Heart left ventricle (tissue), 16 donors: Measurements from ENCODE around the gene ADAM19. TPM values are rescaled to one million over a fixed set of nuclear protein-coding genes. Genes with fewer than 3 reads are reported as not detected.

Source experiments
- ATAC-seq, 4 donors: fragments of 200-7000 bp; cut with Tn5 transposase; one replicate each; pipeline ENCODE4 v1.9.1; 2020 to 2022; ENCODE audit warnings: moderate library complexity in 4 of 4, mild to moderate bottlenecking in 3 of 4, moderate number of reproducible peaks in 1 of 4
- DNase-seq, 5 donors: peaks; one replicate each; pipeline ENCODE4 v3.0.0-alpha.2; 2020
- H3K27ac ChIP-seq, 12 donors: fragments of 200-600 bp; sonication (generic) in 4 of 12; one replicate each; pipeline versions ENCODE4 v1.5.0 to v1.8.0; 2016 to 2022; ENCODE audit warnings: mild to moderate bottlenecking in 2 of 12
- H3K27me3 ChIP-seq, 9 donors: fragments of 200-600 bp; sonication (generic) in 2 of 9; one replicate each; pipeline versions ENCODE4 v1.5.1 to v1.8.0; 2016 to 2022; ENCODE audit warnings: mild to moderate bottlenecking in 3 of 9
- H3K36me3 ChIP-seq, 9 donors: fragments of 200-600 bp; sonication (generic) in 2 of 9; one replicate each; pipeline versions ENCODE4 v1.5.0 to v1.8.0; 2018 to 2022; ENCODE audit warnings: mild to moderate bottlenecking in 2 of 9
- H3K4me1 ChIP-seq, 12 donors: fragments of 200-600 bp; sonication (generic) in 4 of 12; one replicate each; pipeline versions ENCODE4 v1.5.0 to v1.8.0; 2016 to 2022; ENCODE audit warnings: mild to moderate bottlenecking in 3 of 12
- H3K4me3 ChIP-seq, 12 donors: fragments of 200-600 bp; sonication (generic) in 4 of 12; one replicate each; pipeline versions ENCODE4 v1.5.0 to v1.8.0; 2017 to 2022; ENCODE audit warnings: mild to moderate bottlenecking in 9 of 12, moderate library complexity in 4 of 12
- H3K9me3 ChIP-seq, 12 donors: fragments of 200-600 bp; sonication (generic) in 4 of 12; one replicate each; pipeline versions ENCODE4 v1.5.0 to v1.8.0; 2016 to 2022; ENCODE audit warnings: mild to moderate bottlenecking in 1 of 12
- POLR2A ChIP-seq, 2 donors: fragments of 450-650 bp; IDR thresholded peaks; one replicate each; pipeline ENCODE4 v1.6.1; 2017; ENCODE audit warnings: antibody characterized with exemption in 2 of 2, mild to moderate bottlenecking in 2 of 2, moderate library complexity in 2 of 2
- WGBS, 4 donors: extraction: QIAGEN DNeasy Blood & Tissue Kit in 2 of 4; methylation state at CpG; one replicate each; pipeline versions ENCODE4 v1.1.5 to v1.1.7; 2013 to 2018; 5-methylcytosine and 5-hydroxymethylcytosine counted together
- intact Hi-C, 10 donors: fragments of 100-400 bp; cut with DNase I; formaldehyde crosslinking; loops; one replicate each; pipeline versions ENCODE4 v1.11.1 to v1.14.2; 2022
- polyA plus RNA-seq, 2 donors: library from polyadenylated mRNA; stranded (reverse); fragments of 200-250 nt; gene quantifications; one replicate each; pipeline ENCODE4 v1.2.3, GENCODE V29; 2013
- total RNA-seq, 9 donors: library from RNA; depleted of rRNA in 2 of 9; stranded (reverse); fragments of >200 nt in 2 of 9; fragmentation: NEBNext Ultra II Directional in 3 of 9; extraction: Animal tissue kit (Norgen Biotek cat#: 25700) in 3 of 9; gene quantifications; one replicate each; pipeline versions ENCODE4 v1.1.0 to v1.2.4, GENCODE V29; 2016 to 2023
- TF ChIP-seq, protein P1 (sequence below), 12 donors: fragments of 200-600 bp; sonication (generic) in 4 of 12; IDR thresholded peaks; one replicate each; pipeline versions ENCODE4 v1.5.0 to v1.8.0; 2018 to 2022; ENCODE audit warnings: antibody characterized with exemption in 12 of 12, mild to moderate bottlenecking in 5 of 12
- donor health status: ischemic (EF 13 %, LVEDD 7.1; RV severe dilation, severe dysfunction).
- donor health status: healthy with polysubstance abuse.
- donor health status: DM: no; HTN: yes; CAD: no.
- donor health status: DM: no; HTN: no; CAD: no.
- donor health status: ischemic (EF 25% LVEDD 6.9; RV normal size, moderate dysfunction).
- donor health status: ischemic (EF 25% LVEDD 5.7; RV mildly dilated, moderate dysfunction).
- donor health status: healthy.
- donor health status: DM: yes; HTN: yes; CAD: no.
- donor health status: ischemic (EF 35%, LVEDD 5.7; RV mildly dilated, moderate dysfunction).
- donor health status: nonischemic (EF 11% LVEDD 7.7; RV severe dilation, severe dysfunction).
- donor health status: DM: yes; HTN: yes; CAD: no.
- donor health status: PGD.
- donor health status: ischemic (EF 29% LVEDD 5.4; RV normal size, mild dysfunction).
- donor health status: nonischemic (EF 23%, LVEDD 6.1; RV moderate dilation, normal function).

ADAM19 gene
- total and polyA plus RNA-seq, 11 donors: 6.5 to 47.6 (median 19.0) TPM

- no peak for DNase-seq
- H3K4me1 ChIP-seq: peaks cover 0 to 31% (median 14%) of the 10 kb centered on the region in 12 donors
- intact Hi-C loops: loop anchor here in 3 of 10 donors (5.0 to 10.0 kb wide), 5 partner anchors 61 to 139 kb away; no protein-coding TSS in a partner anchor
- TF ChIP-seq, protein P1, sequence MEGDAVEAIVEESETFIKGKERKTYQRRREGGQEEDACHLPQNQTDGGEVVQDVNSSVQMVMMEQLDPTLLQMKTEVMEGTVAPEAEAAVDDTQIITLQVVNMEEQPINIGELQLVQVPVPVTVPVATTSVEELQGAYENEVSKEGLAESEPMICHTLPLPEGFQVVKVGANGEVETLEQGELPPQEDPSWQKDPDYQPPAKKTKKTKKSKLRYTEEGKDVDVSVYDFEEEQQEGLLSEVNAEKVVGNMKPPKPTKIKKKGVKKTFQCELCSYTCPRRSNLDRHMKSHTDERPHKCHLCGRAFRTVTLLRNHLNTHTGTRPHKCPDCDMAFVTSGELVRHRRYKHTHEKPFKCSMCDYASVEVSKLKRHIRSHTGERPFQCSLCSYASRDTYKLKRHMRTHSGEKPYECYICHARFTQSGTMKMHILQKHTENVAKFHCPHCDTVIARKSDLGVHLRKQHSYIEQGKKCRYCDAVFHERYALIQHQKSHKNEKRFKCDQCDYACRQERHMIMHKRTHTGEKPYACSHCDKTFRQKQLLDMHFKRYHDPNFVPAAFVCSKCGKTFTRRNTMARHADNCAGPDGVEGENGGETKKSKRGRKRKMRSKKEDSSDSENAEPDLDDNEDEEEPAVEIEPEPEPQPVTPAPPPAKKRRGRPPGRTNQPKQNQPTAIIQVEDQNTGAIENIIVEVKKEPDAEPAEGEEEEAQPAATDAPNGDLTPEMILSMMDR (IDR thresholded peaks at IDR 0.05): no peak
- TF ChIP-seq POLR2A (IDR thresholded peaks at IDR 0.05): no peak
- WGBS, 4 donors: 83 to 88% (median 87%) methylated on average over 6 of the region's 6 CpGs
- H3K4me3 ChIP-seq: no peak overlapping the region
- H3K36me3 ChIP-seq: no peaks in the 10 kb centered on the region
- no peak overlapping the region for H3K27ac ChIP-seq
- no peaks in the 10 kb centered on the region for H3K9me3 ChIP-seq
- no peak for ATAC-seq
- H3K27me3 ChIP-seq: peaks cover 0 to 14% (median 0%) of the 10 kb centered on the region in 9 donors
Measured at GRCh38 chr5:157578079-157578780, 2.7 kb upstream of the ADAM19 start.

GRCh38 chr5:157576678-157577077 lies 1.1 kb upstream of the ADAM19 start:
- WGBS, 4 donors: 82 to 97% (median 88%) methylated on average over 4 of the region's 4 CpGs
- H3K4me3 ChIP-seq: no peak overlapping the region
- ATAC-seq: no peak
- no peaks in the 10 kb centered on the region for H3K36me3 ChIP-seq
- peaks cover 0 to 14% (median 0%) of the 10 kb centered on the region in 9 donors for H3K27me3 ChIP-seq
- TF ChIP-seq POLR2A (IDR thresholded peaks at IDR 0.05): no peak
- no peak for DNase-seq
- peak overlapping the region in 1 of 12 donors; percentile 93 for H3K27ac ChIP-seq
- H3K9me3 ChIP-seq: no peaks in the 10 kb centered on the region
- H3K4me1 ChIP-seq: peaks cover 0 to 41% (median 15%) of the 10 kb centered on the region in 12 donors
- intact Hi-C loops: loop anchor here in 3 of 10 donors (5.0 to 10.0 kb wide), 5 partner anchors 59 to 141 kb away; no protein-coding TSS in a partner anchor

- Histone ChIP-seq H3K4me1 (peaks cover 0 to 58% (median 28%) of the 10 kb centered on the region in 12 donors), H3K27ac (peak overlapping the region in 11 of 12 donors; percentile 82 to 93 (median 87)), H3K9me3 (no peaks in the 10 kb centered on the region), H3K27me3 (peaks cover 0 to 14% (median 0%) of the 10 kb centered on the region in 9 donors), H3K36me3 (peaks cover 0 to 13% (median 5%) of the 10 kb centered on the region in 9 donors), H3K4me3 (peak overlapping the region; percentile 59 to 94 (median 86))
- TF ChIP-seq, protein P1 (IDR thresholded peaks at IDR 0.05): no peak
- no peak for TF ChIP-seq POLR2A (IDR thresholded peaks at IDR 0.05)
- peak; percentile 42 to 77 (median 57) for DNase-seq
- intact Hi-C loops: loop anchor here in 5 of 10 donors (2.0 to 10.0 kb wide), 7 partner anchors 57 to 143 kb away; no protein-coding TSS in a partner anchor
- peak; percentile 32 to 52 (median 42) for ATAC-seq
- WGBS, 4 donors: 3 to 4% (median 3%) methylated on average over 38 to 61 of the region's 61 CpGs
Measured at GRCh38 chr5:157574456-157575380, 857 bp downstream of the ADAM19 start.

DNA sequence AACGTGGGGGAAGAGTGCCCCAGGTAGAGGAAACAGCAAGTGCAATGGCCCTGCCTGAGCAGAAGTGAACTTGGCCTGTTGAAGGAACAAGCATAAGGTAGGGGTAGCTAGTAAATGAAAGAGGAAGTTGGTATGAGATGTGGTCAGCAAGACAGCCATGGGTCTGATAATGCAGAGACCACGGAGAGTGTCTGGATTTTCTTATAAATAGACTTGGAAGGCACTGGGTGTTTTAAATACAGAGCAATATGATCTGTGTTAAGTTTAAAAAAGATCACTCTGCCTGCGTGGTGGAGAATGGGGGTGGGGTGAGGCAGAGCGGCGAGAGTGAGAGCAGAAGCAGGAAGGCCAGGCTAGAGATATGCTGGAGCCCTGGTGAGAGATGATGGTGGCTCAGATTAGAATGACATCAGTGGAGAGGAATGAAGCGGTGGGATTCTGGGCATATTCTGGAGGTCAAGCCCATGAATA lies 4.2 kb downstream of the ADAM19 start:
- peak overlapping the region in 1 of 12 donors; percentile 25 for H3K4me3 ChIP-seq
- peaks cover 0 to 46% (median 27%) of the 10 kb centered on the region in 9 donors for H3K36me3 ChIP-seq
- intact Hi-C loops: loop anchor here in 4 of 10 donors (5.0 to 10.0 kb wide), 3 partner anchors 57 to 143 kb away; no protein-coding TSS in a partner anchor
- peaks cover 0 to 14% (median 0%) of the 10 kb centered on the region in 9 donors for H3K27me3 ChIP-seq
- peak; percentile 26 to 61 (median 34) for ATAC-seq
- peak overlapping the region in 10 of 12 donors; percentile 27 to 93 (median 70) for H3K27ac ChIP-seq
- no peak for TF ChIP-seq POLR2A (IDR thresholded peaks at IDR 0.05)
- TF ChIP-seq, protein P1 (IDR thresholded peaks at IDR 0.05): no peak
- H3K4me1 ChIP-seq: peaks cover 0 to 86% (median 29%) of the 10 kb centered on the region in 12 donors
- 20 to 35% (median 25%) methylated on average over 6 of the region's 6 CpGs for WGBS, 4 donors
- H3K9me3 ChIP-seq: no peaks in the 10 kb centered on the region
- DNase-seq: peak in 3 of 5 donors; percentile 47 to 64 (median 47)
